GM20000 (cell line): ENCODE data around the gene RALGPS1.

ENCODE experiments used
- DNase-seq: peaks from one replicate; pipeline ENCODE4 v3.0.0; 2012; ENCODE audit warnings: low spot score
- TF ChIP-seq, protein P1 (sequence below): IDR thresholded peaks from 2 replicates; pipeline ENCODE4 v1.5.1; 2012; ENCODE audit warnings: mild to moderate bottlenecking, control low read depth; ENCODE audit errors: extremely low read depth, missing control alignments

The RALGPS1 gene

DNA sequence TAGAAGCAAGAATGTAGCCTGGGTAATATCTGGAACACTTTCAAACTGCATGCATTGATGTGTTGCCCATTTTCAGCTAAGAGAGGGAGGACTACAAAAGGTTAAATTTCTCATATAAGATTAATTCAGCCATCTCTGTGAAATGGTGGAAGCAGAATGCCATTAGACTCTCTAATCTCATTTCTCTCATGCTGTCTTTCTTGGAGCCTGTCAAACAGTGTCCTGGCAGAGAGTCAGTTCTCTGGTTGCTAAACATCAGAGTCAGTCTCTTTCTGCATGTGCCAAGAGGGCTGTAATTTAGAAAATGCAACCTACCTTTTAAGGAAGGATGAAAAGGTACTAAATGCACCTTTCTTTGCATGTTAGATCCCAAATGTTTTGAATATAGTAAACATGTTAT, 349.1 kb downstream of the RALGPS1 start:
- no peak for DNase-seq
- TF ChIP-seq, protein P1, sequence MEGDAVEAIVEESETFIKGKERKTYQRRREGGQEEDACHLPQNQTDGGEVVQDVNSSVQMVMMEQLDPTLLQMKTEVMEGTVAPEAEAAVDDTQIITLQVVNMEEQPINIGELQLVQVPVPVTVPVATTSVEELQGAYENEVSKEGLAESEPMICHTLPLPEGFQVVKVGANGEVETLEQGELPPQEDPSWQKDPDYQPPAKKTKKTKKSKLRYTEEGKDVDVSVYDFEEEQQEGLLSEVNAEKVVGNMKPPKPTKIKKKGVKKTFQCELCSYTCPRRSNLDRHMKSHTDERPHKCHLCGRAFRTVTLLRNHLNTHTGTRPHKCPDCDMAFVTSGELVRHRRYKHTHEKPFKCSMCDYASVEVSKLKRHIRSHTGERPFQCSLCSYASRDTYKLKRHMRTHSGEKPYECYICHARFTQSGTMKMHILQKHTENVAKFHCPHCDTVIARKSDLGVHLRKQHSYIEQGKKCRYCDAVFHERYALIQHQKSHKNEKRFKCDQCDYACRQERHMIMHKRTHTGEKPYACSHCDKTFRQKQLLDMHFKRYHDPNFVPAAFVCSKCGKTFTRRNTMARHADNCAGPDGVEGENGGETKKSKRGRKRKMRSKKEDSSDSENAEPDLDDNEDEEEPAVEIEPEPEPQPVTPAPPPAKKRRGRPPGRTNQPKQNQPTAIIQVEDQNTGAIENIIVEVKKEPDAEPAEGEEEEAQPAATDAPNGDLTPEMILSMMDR: no peak

DNA sequence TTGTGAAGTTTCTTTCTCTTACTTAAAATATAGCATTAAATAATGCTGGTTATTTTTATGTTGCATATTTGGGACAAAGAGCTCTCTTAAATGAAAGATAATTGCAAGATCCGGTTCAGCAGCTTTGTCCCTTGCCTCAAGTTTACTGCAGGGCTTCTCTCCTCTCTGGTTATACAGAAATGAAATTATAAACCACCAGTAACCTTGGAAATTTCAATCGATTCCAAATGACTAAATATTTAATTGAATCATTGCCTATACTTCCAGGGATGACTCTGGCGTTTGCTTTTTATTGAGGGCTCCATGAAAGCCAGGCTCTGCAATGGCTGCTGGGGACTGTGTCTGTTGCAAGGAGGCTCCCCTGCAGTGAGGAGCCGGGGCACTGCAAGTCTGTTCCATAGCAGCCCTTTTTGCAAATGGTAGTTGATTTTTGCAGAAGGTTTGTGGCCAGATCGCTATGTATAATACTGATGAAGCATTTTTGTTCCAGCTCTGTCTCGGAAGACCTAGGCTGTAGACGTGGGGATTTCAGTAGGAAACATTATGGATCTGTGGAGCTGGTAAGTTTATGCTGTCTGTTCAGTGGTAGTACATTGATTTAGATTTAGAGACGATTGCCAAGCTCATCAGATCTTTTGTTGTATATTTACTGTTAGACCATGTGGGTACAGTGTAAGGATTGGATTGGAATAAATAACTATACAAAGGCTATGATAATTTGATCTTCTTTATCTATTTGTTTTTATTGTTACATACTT, 350.1 kb downstream of the RALGPS1 start, which contains the start of gene GARNL3:
TSS of gene GARNL3 (plus strand) at position 313 of the 758 bp plus-strand sequence. CDS start at position 417, 104 bp downstream.
- TF ChIP-seq, protein P1: no peak
- no peak for DNase-seq

DNA sequence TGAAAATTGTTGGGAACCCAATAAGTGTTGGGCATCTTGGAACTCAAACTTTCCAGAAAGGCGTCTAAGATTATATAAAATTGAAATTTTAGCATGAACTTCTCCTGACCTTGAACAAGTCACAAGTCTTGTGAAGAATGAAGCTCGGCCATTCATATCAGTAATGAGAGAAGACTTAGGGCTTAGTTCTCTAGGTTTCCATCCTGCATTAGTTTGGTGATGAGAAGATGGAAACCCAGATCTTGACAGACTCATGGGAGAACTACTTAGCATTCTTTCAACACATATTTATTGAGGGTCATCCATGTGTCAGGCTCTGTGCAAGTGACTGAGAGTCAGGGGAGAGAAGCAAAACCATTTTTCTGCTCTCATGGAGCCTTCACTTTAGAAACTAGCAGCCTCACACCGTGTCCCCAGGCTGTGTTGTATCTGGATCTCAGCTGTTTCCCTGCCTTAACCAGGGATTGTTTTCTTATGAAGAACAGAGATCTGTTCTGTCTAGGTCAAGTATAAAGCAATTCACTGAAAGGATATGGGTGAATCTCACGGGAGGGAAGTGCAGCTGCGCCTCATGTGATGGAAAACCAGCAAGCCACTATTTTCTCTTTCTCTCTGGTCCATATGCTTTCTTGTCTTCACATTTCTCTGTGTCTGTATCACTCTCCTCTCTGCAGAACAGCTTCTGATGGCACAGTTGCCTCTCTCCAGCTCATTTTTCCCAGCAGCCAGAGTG, 353.4 kb downstream of the RALGPS1 start:
- DNase-seq: no peak
- TF ChIP-seq, protein P1: no peak

DNA sequence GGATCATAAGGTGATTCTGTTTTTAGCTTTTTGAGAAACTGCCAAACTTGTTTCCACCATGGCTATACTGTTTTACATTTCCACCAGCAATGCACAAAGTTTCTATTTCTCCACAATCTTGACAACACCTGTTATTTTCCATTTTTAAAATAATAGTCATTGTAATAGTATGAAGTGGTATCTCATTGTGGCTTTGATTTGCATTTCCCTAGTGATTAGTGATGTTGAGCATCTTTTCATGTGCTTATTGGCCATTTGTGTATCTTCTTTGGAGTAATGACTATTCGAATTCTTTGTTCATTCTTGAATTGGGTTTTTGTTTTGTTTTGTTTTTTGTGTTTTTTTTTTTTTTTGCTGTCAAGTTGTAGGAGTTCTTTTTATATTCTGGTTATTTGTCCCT, 354.9 kb downstream of the RALGPS1 start:
- no peak for DNase-seq
- TF ChIP-seq, protein P1: no peak
